ENCODE results near the gene CLASP2.

Gene CLASP2

DNA sequence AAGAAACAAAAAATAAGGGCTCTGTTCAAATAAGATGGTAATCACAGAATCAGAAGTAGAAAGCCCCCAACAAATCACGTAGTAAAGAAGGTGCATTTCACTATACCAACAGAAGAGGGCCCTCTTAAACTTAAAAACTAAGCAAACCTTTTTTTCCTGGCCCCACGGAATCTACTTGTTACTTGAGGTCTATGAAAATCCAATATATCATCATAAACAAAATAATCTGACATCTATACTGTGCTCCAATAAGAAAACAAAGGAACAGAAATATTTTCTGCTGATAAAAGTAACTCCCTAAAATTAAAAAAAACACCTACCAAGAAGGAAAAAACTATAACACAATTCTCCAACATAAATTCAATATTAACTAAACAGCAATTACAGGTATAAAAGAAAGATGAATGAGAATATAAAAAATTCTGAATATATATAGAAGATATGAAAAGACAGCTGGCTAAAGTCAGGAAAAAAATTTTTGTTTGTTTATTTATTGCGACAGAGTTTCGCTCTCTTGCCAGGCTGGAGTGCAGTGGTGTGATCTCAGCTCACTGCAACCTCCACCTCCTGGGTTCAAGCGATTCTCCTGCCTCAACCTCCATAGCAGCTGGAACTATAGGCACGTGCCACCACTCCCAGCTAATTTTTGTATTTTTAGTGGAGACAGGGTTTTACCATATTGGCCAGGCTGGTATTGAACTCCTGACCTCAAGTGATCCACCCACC lies 81.8 kb downstream of the CLASP2 start:
- peak; percentile 52 for DNase-seq (ENCODE audit: low spot score)

- no peak for DNase-seq (ENCODE audit: low spot score)
Measured at GRCh38 chr3:33634262-33634661, 83.8 kb downstream of the CLASP2 start.

DNA sequence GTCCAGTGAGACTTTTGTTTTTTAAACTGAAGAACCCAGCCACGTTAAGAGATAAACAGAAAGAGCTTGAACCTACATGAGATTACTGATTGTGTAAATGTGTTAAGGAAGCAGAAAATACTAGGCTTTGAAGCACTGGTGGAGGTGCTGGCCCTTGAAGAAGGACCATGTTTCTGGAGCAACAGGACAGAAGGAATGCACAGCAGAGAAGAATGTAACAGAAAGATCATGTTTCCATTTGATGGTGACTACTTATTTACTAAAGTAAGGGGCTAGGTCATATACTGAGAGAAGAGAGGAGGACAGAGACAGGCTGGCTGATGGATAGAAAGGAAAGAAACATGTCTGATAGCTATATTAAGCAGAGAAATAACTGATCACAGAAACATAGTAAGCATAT lies 88.8 kb downstream of the CLASP2 start:
- no peak for DNase-seq (ENCODE audit: low spot score)

DNA sequence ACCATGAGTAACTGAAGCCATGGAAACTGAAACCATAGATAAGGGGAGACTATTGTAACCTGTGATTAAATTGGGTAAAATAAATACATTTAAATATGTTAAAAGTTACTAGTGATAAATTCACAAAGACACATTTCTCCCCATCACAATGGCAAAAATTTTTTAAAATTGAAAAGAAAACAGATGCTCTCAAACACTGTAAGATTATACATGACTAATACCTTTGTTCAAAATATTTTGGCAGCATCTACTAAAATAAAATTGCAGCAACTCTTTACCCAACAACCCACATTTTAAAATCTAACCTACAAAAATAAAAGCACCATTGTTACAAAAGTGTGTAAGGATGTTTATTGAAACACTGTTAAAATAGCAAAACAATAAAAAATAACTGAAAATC lies 93.3 kb downstream of the CLASP2 start:
- no peak for DNase-seq (ENCODE audit: low spot score)

DNA sequence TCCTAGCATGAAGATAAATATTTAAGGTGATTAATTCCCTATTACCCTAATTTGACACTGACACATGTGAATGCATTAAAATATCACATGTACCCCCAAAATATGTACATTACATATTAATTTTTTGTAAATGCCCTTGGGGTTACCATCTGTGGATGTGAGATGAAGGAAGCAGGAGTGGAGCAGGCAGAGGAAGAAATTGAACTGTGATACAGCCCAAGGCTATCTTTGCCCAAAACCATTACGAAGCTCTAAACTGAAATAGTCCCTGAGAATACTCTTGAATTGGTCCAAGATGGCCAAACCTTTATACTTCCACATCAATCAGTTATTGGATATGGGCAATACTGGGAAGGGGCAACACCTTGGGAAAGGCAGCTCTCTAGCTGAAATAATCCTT lies 105.0 kb downstream of the CLASP2 start:
- DNase-seq (ENCODE audit: low spot score), result no peak

- DNase-seq (ENCODE audit: low spot score), result no peak
Measured at GRCh38 chr3:33612607-33613006, 105.4 kb downstream of the CLASP2 start.

DNA sequence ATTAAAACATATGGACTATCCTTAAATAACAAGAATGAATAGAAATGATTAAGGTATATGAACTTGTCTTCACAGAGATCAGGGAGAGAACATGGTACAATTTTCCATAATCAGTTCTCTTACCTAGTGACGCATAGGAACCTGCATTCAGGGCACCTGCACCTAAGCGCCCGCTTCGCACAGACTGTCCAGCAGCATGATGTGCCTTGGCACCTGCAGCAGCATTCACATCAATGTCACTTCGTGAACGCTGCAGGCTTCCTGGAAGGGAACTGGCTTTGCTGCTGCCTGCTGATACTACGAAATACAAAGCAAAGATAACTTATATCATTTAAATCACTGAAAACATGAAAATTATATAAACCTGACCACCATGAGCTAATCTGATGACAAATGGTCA lies 115.2 kb downstream of the CLASP2 start:
- no peak for DNase-seq (ENCODE audit: low spot score)

GRCh38 chr3:33597257-33597689 lies 120.8 kb downstream of the CLASP2 start:
- DNase-seq (ENCODE audit: low spot score), result no peak

GRCh38 chr3:33592999-33593398 lies 125.1 kb downstream of the CLASP2 start:
- no peak for DNase-seq (ENCODE audit: low spot score)

- DNase-seq (ENCODE audit: low spot score), result no peak
Measured at GRCh38 chr3:33590541-33590940, 127.5 kb downstream of the CLASP2 start.

DNA sequence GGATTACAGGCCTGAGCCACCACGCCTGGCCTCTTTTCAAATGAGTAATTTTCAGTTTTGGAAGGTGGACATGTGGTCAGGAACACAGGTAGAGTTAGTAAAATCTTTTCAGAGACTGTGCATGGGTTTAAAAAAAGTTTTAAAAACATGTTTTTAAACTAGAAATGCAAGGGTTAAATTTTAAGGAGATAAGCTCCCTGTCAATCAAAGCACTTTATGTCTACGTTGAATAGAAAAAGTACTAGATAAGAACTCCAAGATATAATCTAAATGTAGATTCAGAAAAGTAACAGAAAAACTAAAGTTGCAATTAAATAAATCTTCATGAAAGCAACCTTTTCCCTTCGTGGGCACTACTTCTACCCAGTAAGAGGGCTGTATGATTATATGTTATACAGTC lies 131.7 kb downstream of the CLASP2 start:
- DNase-seq (ENCODE audit: low spot score), result no peak

- DNase-seq (ENCODE audit: low spot score), result no peak
Measured at GRCh38 chr3:33582234-33582633, 135.8 kb downstream of the CLASP2 start.

DNA sequence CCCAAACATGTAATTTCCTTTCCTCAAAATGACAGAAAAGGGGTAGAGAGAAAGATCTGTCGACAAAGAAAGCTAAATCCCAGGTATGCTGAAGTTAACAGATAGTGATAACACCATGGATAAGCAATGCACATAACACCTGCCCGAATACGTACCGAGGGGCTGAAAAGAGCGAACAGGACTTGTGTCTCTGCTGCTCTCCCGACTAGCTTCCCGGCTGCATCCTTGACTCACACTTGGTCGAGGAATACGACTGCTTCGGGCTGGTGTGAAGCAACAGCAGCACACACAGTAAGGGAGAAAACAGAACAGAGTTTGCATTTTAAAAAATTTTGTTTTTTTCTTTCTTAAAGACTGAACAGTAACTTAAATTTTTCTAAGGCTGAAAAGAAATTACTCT lies 136.4 kb downstream of the CLASP2 start:
- no peak for DNase-seq (ENCODE audit: low spot score)

- DNase-seq (ENCODE audit: low spot score), result no peak
Measured at GRCh38 chr3:33579840-33580239, 138.2 kb downstream of the CLASP2 start.

DNA sequence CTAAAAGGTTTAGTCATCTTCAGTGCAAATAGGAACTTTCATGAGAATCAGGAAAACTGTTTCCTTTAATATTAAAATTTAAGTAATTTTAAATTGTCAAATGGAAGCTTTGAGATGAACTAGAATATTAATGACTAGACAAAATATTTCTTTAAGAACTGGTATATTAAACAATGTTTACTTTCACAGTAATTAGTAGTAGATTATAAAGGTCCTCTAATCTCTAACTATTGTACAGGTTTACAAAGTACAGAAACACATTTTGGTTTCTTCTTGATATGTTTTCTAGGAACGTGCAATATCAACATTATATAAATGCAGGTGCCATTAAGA lies 138.9 kb downstream of the CLASP2 start:
- DNase-seq (ENCODE audit: low spot score), result no peak

DNA sequence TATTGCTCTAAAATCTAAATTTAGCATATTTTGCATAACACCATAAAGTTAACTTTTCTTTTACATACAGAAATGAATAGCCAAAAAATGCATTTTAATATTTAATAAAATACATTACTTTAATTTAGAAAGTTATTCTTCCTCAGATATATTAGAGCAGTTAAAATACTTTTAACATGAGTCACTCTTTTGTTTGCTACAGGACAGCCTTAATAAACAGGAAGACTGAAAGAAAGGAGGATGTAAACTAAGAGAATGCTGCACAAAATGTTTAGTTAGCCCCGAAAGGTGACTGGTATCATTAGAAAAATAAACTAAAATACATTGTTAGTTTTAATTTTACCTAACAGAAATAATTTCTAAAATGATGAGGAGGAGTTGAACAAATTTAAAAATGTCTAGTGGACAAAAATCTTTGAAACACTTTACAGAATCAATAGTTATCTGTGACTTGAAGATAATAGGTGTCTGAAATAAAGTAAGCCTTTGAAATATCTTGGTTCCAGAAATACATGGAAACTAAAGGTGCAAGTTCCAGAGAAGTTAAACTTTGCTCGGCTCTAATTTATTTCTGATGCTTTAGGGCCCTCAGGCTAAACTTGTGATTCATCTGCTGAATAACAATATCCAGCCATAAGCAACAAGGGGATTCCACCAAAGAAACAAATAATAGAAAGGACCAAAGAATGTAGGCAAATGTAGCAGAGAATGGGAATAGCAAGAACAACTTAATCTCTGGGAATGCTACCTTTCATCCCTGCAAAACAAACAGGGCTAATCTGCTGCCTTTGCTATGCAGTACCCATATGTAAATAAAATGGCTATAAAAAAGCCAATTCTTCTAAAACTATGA lies 139.5 kb downstream of the CLASP2 start:
- no peak for DNase-seq (ENCODE audit: low spot score)

- no peak for DNase-seq (ENCODE audit: low spot score)
Measured at GRCh38 chr3:33577588-33577987, 140.5 kb downstream of the CLASP2 start.

- DNase-seq (ENCODE audit: low spot score), result no peak
Measured at GRCh38 chr3:33577173-33577572, 140.9 kb downstream of the CLASP2 start.

DNA sequence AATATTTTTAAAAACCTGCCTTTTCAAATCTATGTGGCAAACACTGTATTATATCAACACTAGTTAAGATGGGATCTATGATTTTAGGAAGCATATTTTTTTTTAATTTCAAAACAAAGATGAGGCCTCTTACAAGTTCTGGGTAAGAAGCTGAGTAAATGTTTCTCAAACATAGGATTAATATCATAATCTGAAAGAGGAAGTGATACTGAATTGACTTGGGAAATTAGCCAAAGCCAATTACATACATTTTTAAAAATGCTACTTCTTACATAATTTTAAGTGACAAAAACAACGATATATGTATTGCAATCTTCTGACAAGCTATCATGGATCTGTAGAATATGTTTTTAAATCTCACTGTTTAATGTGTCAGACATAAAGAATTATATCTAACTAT lies 142.7 kb downstream of the CLASP2 start:
- DNase-seq (ENCODE audit: low spot score), result no peak

DNA sequence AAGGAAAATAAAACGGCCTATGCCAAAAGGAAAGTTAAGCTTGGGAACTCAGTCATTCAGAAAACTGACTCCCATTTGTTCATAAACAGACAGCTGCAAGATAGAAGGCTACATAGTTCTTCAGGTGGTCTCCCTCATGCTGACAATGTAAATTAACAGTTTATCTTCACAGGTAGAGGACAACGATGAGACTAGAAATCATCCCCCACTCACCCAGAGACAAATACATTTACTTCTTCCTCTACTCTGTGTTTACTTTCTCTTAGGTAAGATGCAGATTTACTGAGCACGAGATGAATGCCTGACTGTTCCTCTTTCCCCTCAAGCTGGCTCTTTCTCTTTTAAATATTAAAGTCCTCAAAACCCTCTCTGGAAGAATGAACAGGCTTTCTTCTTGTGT lies 160.2 kb downstream of the CLASP2 start:
- DNase-seq (ENCODE audit: low spot score), result no peak

GRCh38 chr3:33557279-33557678 lies 160.8 kb downstream of the CLASP2 start:
- no peak for DNase-seq (ENCODE audit: low spot score)

DNA sequence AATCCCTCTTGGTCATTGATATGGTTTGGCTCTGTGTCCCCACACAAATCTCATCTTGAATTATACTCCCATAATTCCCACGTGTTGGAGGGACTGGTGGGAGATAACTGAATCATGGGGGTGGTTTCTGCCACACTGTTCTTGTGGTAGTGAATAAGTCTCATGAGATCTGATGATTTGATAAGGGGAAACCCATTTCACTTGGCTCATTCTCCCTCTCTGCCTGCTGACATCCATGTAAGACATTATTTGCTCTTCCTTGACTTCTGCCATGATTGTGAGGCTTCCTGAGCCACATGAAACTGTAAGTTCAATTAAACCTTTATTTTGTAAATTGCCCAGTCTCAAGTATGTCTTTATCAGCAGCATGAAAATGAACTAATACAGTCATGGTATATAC lies 171.0 kb downstream of the CLASP2 start:
- no peak for DNase-seq (ENCODE audit: low spot score)

GRCh38 chr3:33544126-33544525 lies 173.9 kb downstream of the CLASP2 start:
- no peak for DNase-seq (ENCODE audit: low spot score)

DNA sequence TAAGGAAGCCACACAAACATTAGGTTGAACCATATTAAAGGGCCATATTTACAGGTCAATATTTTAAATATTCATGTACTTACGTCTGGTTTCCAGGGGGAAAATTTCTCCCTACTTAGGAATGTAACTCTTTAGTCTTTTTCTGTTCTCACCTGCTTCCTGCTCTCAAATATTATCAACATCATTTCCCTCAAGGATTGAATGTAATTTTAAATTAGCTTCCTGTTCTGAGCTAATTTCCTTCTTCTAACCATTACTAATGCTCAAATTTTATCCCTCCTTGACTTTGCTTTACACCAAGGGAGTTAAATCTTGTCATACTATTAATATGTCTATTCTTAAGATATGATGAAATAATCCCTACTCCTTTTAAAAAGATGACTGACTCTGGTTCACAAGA lies 174.5 kb downstream of the CLASP2 start:
- DNase-seq (ENCODE audit: low spot score), result no peak

Measured in putamen (tissue), 1 donor.